HepG2 (cell line): ENCODE data around the gene KCTD5. TPM values are rescaled to one million over a fixed set of nuclear protein-coding genes. Genes with fewer than 3 reads are reported as not detected.
A peak's percentile ranks its signal among the peaks of the same experiment; 100 is the strongest.

Experiments
- DPF2 ChIP-seq: sonication (generic); formaldehyde crosslinking; IDR thresholded peaks from 2 replicates; pipeline ENCODE4 v1.4.0; 2020; ENCODE audit warnings: mild to moderate bottlenecking, low read depth, missing genetic modification reagents, borderline replicate concordance
- JARID2 ChIP-seq: sonication (generic); formaldehyde crosslinking; IDR thresholded peaks from 2 replicates; pipeline ENCODE4 v1.8.1; 2023; ENCODE audit warnings: missing genetic modification reagents, inconsistent platforms; ENCODE audit not compliant: insufficient replicate concordance
- KDM6A ChIP-seq: IDR thresholded peaks from 2 replicates; pipeline ENCODE4 v1.6.1; 2016; ENCODE audit warnings: low read depth
- MEF2D ChIP-seq: sonication (generic); formaldehyde crosslinking; IDR thresholded peaks from 2 replicates; pipeline ENCODE4 v1.5.1; 2020; ENCODE audit warnings: mild to moderate bottlenecking, missing genetic modification reagents
- NCOA5 ChIP-seq: sonication (generic); formaldehyde crosslinking; IDR thresholded peaks from 2 replicates; pipeline ENCODE4 v1.4.0; 2020; ENCODE audit warnings: missing genetic modification reagents
- RBM22 ChIP-seq: fragments of 200-400 bp; formaldehyde crosslinking; optimal IDR thresholded peaks from 2 replicates; pipeline ENCODE3; 2017; ENCODE audit warnings: mild to moderate bottlenecking, low read length, moderate library complexity
- SMARCC2 ChIP-seq: fragments of 450-650 bp; IDR thresholded peaks from 2 replicates; pipeline ENCODE4 v1.6.1; 2017; ENCODE audit warnings: antibody characterized with exemption, mild to moderate bottlenecking
- THYN1 ChIP-seq: sonication (generic); formaldehyde crosslinking; IDR thresholded peaks from 2 replicates; pipeline ENCODE4 v1.8.1; 2023; ENCODE audit warnings: low read depth, mild to moderate bottlenecking, moderate library complexity, missing genetic modification reagents, borderline replicate concordance
- TSC22D2 ChIP-seq: sonication (generic); formaldehyde crosslinking; IDR thresholded peaks from 2 replicates; pipeline ENCODE4 v1.5.1; 2020; ENCODE audit warnings: missing genetic modification reagents, mild to moderate bottlenecking, borderline replicate concordance
- ZBTB3 ChIP-seq: sonication (generic); formaldehyde crosslinking; IDR thresholded peaks from 2 replicates; pipeline ENCODE4 v1.4.0; 2020; ENCODE audit warnings: low read depth, mild to moderate bottlenecking, moderate library complexity, missing genetic modification reagents, borderline replicate concordance
- ZFAT ChIP-seq: sonication (generic); formaldehyde crosslinking; conservative IDR thresholded peaks from 2 replicates; pipeline ENCODE4 v1.8.1; 2023; ENCODE audit warnings: missing genetic modification reagents, inconsistent platforms
- ZFP62 ChIP-seq: sonication (generic); formaldehyde crosslinking; IDR thresholded peaks from 2 replicates; pipeline ENCODE4 v1.4.0; 2020; ENCODE audit warnings: missing genetic modification reagents
- ZNF136 ChIP-seq: sonication (generic); formaldehyde crosslinking; IDR thresholded peaks from 2 replicates; pipeline ENCODE4 v1.8.1; 2022; ENCODE audit warnings: low read depth, mild to moderate bottlenecking, moderate library complexity, missing genetic modification reagents
- ZNF138 ChIP-seq: sonication (generic); formaldehyde crosslinking; IDR thresholded peaks from 2 replicates; pipeline ENCODE4 v1.5.0; 2020; ENCODE audit warnings: mild to moderate bottlenecking, low read depth, missing genetic modification reagents
- ZNF317 ChIP-seq: sonication (generic); formaldehyde crosslinking; IDR thresholded peaks from 2 replicates; pipeline ENCODE4 v1.5.0; 2020; ENCODE audit warnings: mild to moderate bottlenecking, missing genetic modification reagents
- ZNF326 ChIP-seq: sonication (generic); formaldehyde crosslinking; IDR thresholded peaks from 2 replicates; pipeline ENCODE4 v1.4.0; 2020; ENCODE audit warnings: missing genetic modification reagents, borderline replicate concordance
- ZNF432 ChIP-seq: sonication (generic); formaldehyde crosslinking; IDR thresholded peaks from 2 replicates; pipeline ENCODE4 v1.5.0; 2020; ENCODE audit warnings: missing genetic modification reagents, mild to moderate bottlenecking, borderline replicate concordance
- ZNF512B ChIP-seq: sonication (generic); formaldehyde crosslinking; IDR thresholded peaks from 2 replicates; pipeline ENCODE4 v1.5.1; 2020; ENCODE audit warnings: missing genetic modification reagents, mild to moderate bottlenecking, borderline replicate concordance
- ZNF547 ChIP-seq: sonication (generic); formaldehyde crosslinking; IDR thresholded peaks from 2 replicates; pipeline ENCODE4 v1.5.1; 2020; ENCODE audit warnings: mild to moderate bottlenecking, missing genetic modification reagents
- ZNF660 ChIP-seq: sonication (generic); formaldehyde crosslinking; IDR thresholded peaks from 2 replicates; pipeline ENCODE4 v1.5.1; 2020; ENCODE audit warnings: mild to moderate bottlenecking, low read depth, missing genetic modification reagents, borderline replicate concordance
- ZNF75D ChIP-seq: sonication (generic); formaldehyde crosslinking; IDR thresholded peaks from 2 replicates; pipeline ENCODE4 v1.8.1; 2023; ENCODE audit warnings: missing genetic modification reagents, mild to moderate bottlenecking, borderline replicate concordance
- ZNF879 ChIP-seq: sonication (generic); formaldehyde crosslinking; IDR thresholded peaks from 2 replicates; pipeline ENCODE4 v1.8.1; 2023; ENCODE audit warnings: missing genetic modification reagents
- polyA plus RNA-seq, 8 experiments: library from polyadenylated mRNA; depleted of rRNA in 3 of 8; stranded (reverse) in 7 of 8; unstranded in 1 of 8; fragments of >200 nt; fragmentation: Illumina TruSeq in 4 of 8; extraction: Trizol in 4 of 8; gene quantifications; 2 replicates each; pipeline versions ENCODE4 v1.2.1 to v1.2.3, GENCODE V29; 2011 to 2016; ENCODE audit warnings: low read depth in 4 of 8, missing spikeins in 1 of 8, mixed read lengths in 1 of 8; ENCODE audit not compliant: insufficient read depth in 1 of 8
- total RNA-seq, 5 experiments: library from RNA; depleted of rRNA; stranded (reverse); fragments of >200 nt; fragmentation: Illumina TruSeq; extraction: Trizol; gene quantifications; 2 replicates each; pipeline ENCODE4 v1.2.3, GENCODE V29; 2016; ENCODE audit warnings: low read depth in 1 of 5
- TF ChIP-seq, protein P1 (sequence below): IDR thresholded peaks from 2 replicates; pipeline ENCODE4 v1.6.1; 2016; ENCODE audit warnings: missing biosample characterization, missing genetic modification reagents, low read depth

KCTD5 gene
- total and polyA plus RNA-seq, 2 of the 13 experiments (the other 11 are each of a cell fraction or from before 2014, with no cell fraction given): 25.4 to 29.8 TPM

GRCh38 chr16:2682209-2683021 is at the start of gene KCTD5 (continued):
- TF ChIP-seq ZNF547 (CRISPR knock-in tag): peak; percentile 93
- TF ChIP-seq ZBTB3 (CRISPR knock-in tag): no peak
- TF ChIP-seq ZNF326 (CRISPR knock-in tag): no peak
- TF ChIP-seq ZFP62 (CRISPR knock-in tag): no peak
- TF ChIP-seq ZNF138 (CRISPR knock-in tag): peak; percentile 83; the same call in 1 of the 2 replicates
- peak; percentile 97 for TF ChIP-seq TSC22D2 (CRISPR knock-in tag)
- TF ChIP-seq KDM6A (CRISPR knock-in tag): no peak
- TF ChIP-seq ZNF432 (CRISPR knock-in tag): no peak
- no peak for TF ChIP-seq THYN1 (CRISPR knock-in tag)
- TF ChIP-seq MEF2D (CRISPR knock-in tag): no peak
- TF ChIP-seq ZNF512B: no peak
- TF ChIP-seq ZFAT: no peak
- TF ChIP-seq SMARCC2: no peak
- peak; percentile 46; the same call in 1 of the 2 replicates for TF ChIP-seq ZNF136
- no peak for TF ChIP-seq DPF2 (CRISPR knock-in tag)
- peak; percentile 44; the same call in 1 of the 2 replicates for TF ChIP-seq ZNF879
- peak; percentile 69; the same call in 1 of the 2 replicates for TF ChIP-seq ZNF317 (CRISPR knock-in tag)
- no peak for TF ChIP-seq RBM22
- TF ChIP-seq ZNF660 (CRISPR knock-in tag): no peak
- TF ChIP-seq ZNF75D (CRISPR knock-in tag): no peak
- TF ChIP-seq NCOA5 (CRISPR knock-in tag): no peak
- TF ChIP-seq, protein P1, sequence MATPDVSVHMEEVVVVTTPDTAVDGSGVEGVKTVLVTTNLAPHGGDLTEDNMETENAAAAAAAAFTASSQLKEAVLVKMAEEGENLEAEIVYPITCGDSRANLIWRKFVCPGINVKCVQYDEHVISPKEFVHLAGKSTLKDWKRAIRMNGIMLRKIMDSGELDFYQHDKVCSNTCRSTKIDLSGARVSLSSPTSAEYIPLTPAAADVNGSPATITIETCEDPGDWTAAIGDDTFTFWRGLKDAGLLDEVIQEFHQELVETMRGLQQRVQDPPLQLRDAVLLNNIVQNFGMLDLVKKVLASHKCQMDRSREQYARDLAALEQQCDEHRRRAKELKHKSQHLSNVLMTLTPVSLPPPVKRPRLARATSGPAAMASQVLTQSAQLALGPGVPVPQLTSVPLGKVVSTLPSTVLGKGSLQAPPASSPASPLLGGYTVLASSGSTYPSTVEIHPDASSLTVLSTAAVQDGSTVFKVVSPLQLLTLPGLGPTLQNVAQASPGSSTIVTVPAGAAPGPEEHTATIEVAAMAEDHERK: 0 out of 2 replicates have a peak, but pooled peaks have one; percentile 59
- TF ChIP-seq JARID2 (CRISPR knock-in tag): peak; percentile 66
